A549 (cell line): ENCODE measurements around the gene KARS1. TPM values are rescaled to one million over a fixed set of nuclear protein-coding genes. Genes with fewer than 3 reads are reported as not detected.

ENCODE experiments used
- ATAC-seq, 2 experiments: fragments of 200-7000 bp in 1 of 2; fragments of >200 bp in 1 of 2; cut with Nextera tagmentation in 1 of 2; cut with Tn5 transposase in 1 of 2; 3 replicates each; pipeline versions ENCODE4 v1.8.0 to v1.9.1; 2018 to 2020; ENCODE audit warnings: mild to moderate bottlenecking in 1 of 2, moderate library complexity in 1 of 2
- CTCF ChIA-PET: fragments of 300-600 bp; sonication (Branson Sonifier 250); formaldehyde crosslinking; extraction: SDS; loops from one replicate; lab custom pipeline; 2021; ENCODE audit warnings: antibody characterized with exemption, inconsistent platforms; lab: Yijun Ruan, JAX
- POLR2A ChIA-PET: fragments of 350-600 bp; formaldehyde crosslinking; extraction: SDS; loops from one replicate; lab custom pipeline; 2021; ENCODE audit warnings: antibody characterized with exemption, inconsistent platforms; lab: Yijun Ruan, JAX
- DNase-seq, 2 experiments: peaks; one replicate each; pipeline versions ENCODE4 v3.0.0 to v3.0.0-alpha.2; 2011 to 2016; ENCODE audit warnings: low read depth in 1 of 2, low spot score in 1 of 2
- FAIRE-seq: peaks from 2 replicates; lab custom pipeline; 2011; peaks lifted over from hg19 to GRCh38; lab: Jason Lieb, UNC
- H3K27ac ChIP-seq, 2 experiments: fragments of >200 bp; sonication (Bioruptor Twin); formaldehyde crosslinking; 3 replicates each; pipeline ENCODE4 v1.5.1; 2016 to 2017
- H3K4me1 ChIP-seq: fragments of >200 bp; sonication (Bioruptor Twin); formaldehyde crosslinking; 3 replicates; pipeline ENCODE4 v1.6.1; 2016
- H3K4me2 ChIP-seq: fragments of >200 bp; sonication (Bioruptor Twin); formaldehyde crosslinking; 3 replicates; pipeline ENCODE4 v1.6.1; 2016
- H3K4me3 ChIP-seq: fragments of >200 bp; sonication (Bioruptor Twin); formaldehyde crosslinking; 3 replicates; pipeline ENCODE4 v1.5.1; 2016
- H3K9me3 ChIP-seq: fragments of >200 bp; sonication (Bioruptor Twin); formaldehyde crosslinking; 3 replicates; pipeline ENCODE4 v1.6.1; 2016
- BHLHE40 ChIP-seq: IDR thresholded peaks from 2 replicates; pipeline ENCODE4 v1.6.1; 2012; ENCODE audit warnings: low read depth, low read length, inconsistent platforms
- CEBPB ChIP-seq, 2 experiments: fragments of >200 bp in 1 of 2; sonication (Bioruptor Twin) in 1 of 2; formaldehyde crosslinking in 1 of 2; IDR thresholded peaks; 2 replicates each; pipeline ENCODE4 v1.6.1; 2012 to 2016
- CHD2 ChIP-seq: fragments of 150-350 bp; IDR thresholded peaks from 2 replicates; pipeline ENCODE4 v1.6.1; 2014; ENCODE audit warnings: low read length; ENCODE audit not compliant: partially characterized antibody
- CTCF ChIP-seq: fragments of >200 bp; sonication (Bioruptor Twin); formaldehyde crosslinking; IDR thresholded peaks from 3 replicates; pipeline ENCODE4 v1.5.1; 2016
- EHF ChIP-seq: fragments of 250-450 bp; sonication (Bioruptor Pico); IDR thresholded peaks from 2 replicates; pipeline ENCODE4 v1.5.0; 2020; ENCODE audit warnings: mild to moderate bottlenecking
- EHMT2 ChIP-seq: fragments of 200-600 bp; sonication (generic); IDR thresholded peaks from 2 replicates; pipeline ENCODE4 v1.6.1; 2016; ENCODE audit warnings: antibody characterized with exemption, low read depth, mild to moderate bottlenecking, moderate library complexity
- GATA3 ChIP-seq: IDR thresholded peaks from 2 replicates; pipeline ENCODE4 v1.6.1; 2012; ENCODE audit warnings: borderline replicate concordance
- HDAC2 ChIP-seq: fragments of 200-600 bp; sonication (generic); IDR thresholded peaks from 2 replicates; pipeline ENCODE4 v1.6.1; 2016
- HEYL ChIP-seq: fragments of 250-450 bp; sonication (Bioruptor Pico); IDR thresholded peaks from 2 replicates; pipeline ENCODE4 v1.8.0; 2021; ENCODE audit warnings: mild to moderate bottlenecking, moderate library complexity
- HOXA7 ChIP-seq: fragments of 250-450 bp; sonication (Bioruptor Pico); IDR thresholded peaks from 2 replicates; pipeline ENCODE4 v1.5.0; 2020; ENCODE audit warnings: mild to moderate bottlenecking, moderate library complexity
- JUN ChIP-seq, 2 experiments: fragments of >200 bp; sonication (Bioruptor Twin); formaldehyde crosslinking; IDR thresholded peaks; 2 replicates in 1 of 2; 3 replicates in 1 of 2; pipeline ENCODE4 v1.6.1; 2016 to 2017
- JUNB ChIP-seq: fragments of >200 bp; sonication (Bioruptor Twin); formaldehyde crosslinking; IDR thresholded peaks from 2 replicates; pipeline ENCODE4 v1.6.1; 2016
- MAZ ChIP-seq: fragments of 150-350 bp; IDR thresholded peaks from 2 replicates; pipeline ENCODE4 v1.6.1; 2014; ENCODE audit warnings: antibody characterized with exemption, low read depth, low read length, borderline replicate concordance
- MYC ChIP-seq: IDR thresholded peaks from 2 replicates; pipeline ENCODE4 v1.6.1; 2012; ENCODE audit warnings: mild to moderate bottlenecking, inconsistent platforms, low read length, improper control_type of control experiment, borderline replicate concordance
- NFE2L2 ChIP-seq: fragments of 150-350 bp; conservative IDR thresholded peaks from 2 replicates; pipeline ENCODE4 v1.6.1; 2014; ENCODE audit warnings: low read length
- NR3C1 ChIP-seq: fragments of >200 bp; sonication (Bioruptor Twin); formaldehyde crosslinking; IDR thresholded peaks from 3 replicates; pipeline ENCODE4 v1.6.1; 2017
- PHF8 ChIP-seq: fragments of 200-600 bp; sonication (generic); IDR thresholded peaks from 2 replicates; pipeline ENCODE4 v1.6.1; 2016; ENCODE audit warnings: low read depth, mild to moderate bottlenecking, antibody characterized with exemption, moderate library complexity, borderline replicate concordance
- POLR2A ChIP-seq: IDR thresholded peaks from 2 replicates; pipeline ENCODE4 v1.6.1; 2012; ENCODE audit warnings: mild to moderate bottlenecking, low read length
- RAD21 ChIP-seq, 2 experiments: fragments of >200 bp in 1 of 2; sonication (Bioruptor Twin) in 1 of 2; formaldehyde crosslinking in 1 of 2; IDR thresholded peaks in 1 of 2; conservative IDR thresholded peaks in 1 of 2; 2 replicates in 1 of 2; 3 replicates in 1 of 2; pipeline ENCODE4 v1.6.1; 2012 to 2018; ENCODE audit warnings: inconsistent platforms in 1 of 2
- RARB ChIP-seq: fragments of 250-450 bp; sonication (Bioruptor Pico); IDR thresholded peaks from 2 replicates; pipeline ENCODE4 v1.8.0; 2021; ENCODE audit warnings: mild to moderate bottlenecking, moderate library complexity
- RCOR1 ChIP-seq: fragments of 150-350 bp; IDR thresholded peaks from 2 replicates; pipeline ENCODE4 v1.6.1; 2014; ENCODE audit warnings: antibody characterized with exemption, low read length, low read depth
- REST ChIP-seq: fragments of 200-600 bp; sonication (generic); IDR thresholded peaks from 2 replicates; pipeline ENCODE4 v1.6.1; 2016; ENCODE audit warnings: antibody characterized with exemption, mild to moderate bottlenecking, moderate library complexity
- RFX5 ChIP-seq: fragments of 450-650 bp; IDR thresholded peaks from 2 replicates; pipeline ENCODE4 v1.7.1; 2014; ENCODE audit warnings: antibody characterized with exemption, mild to moderate bottlenecking, moderate library complexity
- SMC3 ChIP-seq: fragments of >200 bp; sonication (Bioruptor Twin); formaldehyde crosslinking; IDR thresholded peaks from 3 replicates; pipeline ENCODE4 v1.6.1; 2018; ENCODE audit warnings: inconsistent platforms
- SREBF2 ChIP-seq: fragments of 450-650 bp; IDR thresholded peaks from 2 replicates; pipeline ENCODE4 v1.6.1; 2014; ENCODE audit warnings: mild to moderate bottlenecking, moderate library complexity
- USF2 ChIP-seq: fragments of 450-650 bp; IDR thresholded peaks from 2 replicates; pipeline ENCODE4 v1.6.1; 2014; ENCODE audit warnings: antibody characterized with exemption
- ZFP36 ChIP-seq: fragments of 450-650 bp; IDR thresholded peaks from 2 replicates; pipeline ENCODE4 v1.6.1; 2014; ENCODE audit warnings: borderline replicate concordance; ENCODE audit not compliant: partially characterized antibody
- ZNF302 ChIP-seq: fragments of 250-450 bp; sonication (Bioruptor Pico); IDR thresholded peaks from 2 replicates; pipeline ENCODE4 v1.9.0; 2021; ENCODE audit warnings: inconsistent platforms, mild to moderate bottlenecking, moderate library complexity
- WGBS: methylation state at CpG from one replicate; pipeline ENCODE4 v1.1.6; 2017; ENCODE audit errors: missing lambda C conversion rate; 5-methylcytosine and 5-hydroxymethylcytosine counted together
- polyA plus RNA-seq, 4 experiments: library from polyadenylated mRNA; depleted of rRNA in 3 of 4; stranded (reverse); fragments of >200 nt; fragmentation: RNase III in 1 of 4; extraction: RNeasy Plus Mini Kit Qiagen cat#74134 plus additional on column Dnase treatment in 1 of 4; gene quantifications; 2 replicates in 3 of 4; 3 replicates in 1 of 4; pipeline ENCODE4 v1.2.3, GENCODE V29; 2011 to 2017
- TF ChIP-seq, protein P1 (sequence below): fragments of >200 bp; sonication (Bioruptor Twin); formaldehyde crosslinking; IDR thresholded peaks from 3 replicates; pipeline ENCODE4 v1.6.1; 2016
- TF ChIP-seq, protein P2 (sequence below): fragments of 150-350 bp; IDR thresholded peaks from 2 replicates; pipeline ENCODE4 v1.6.1; 2014; ENCODE audit warnings: low read depth, mild to moderate bottlenecking, low read length

Gene KARS1
- polyA plus RNA-seq, 2 of the 4 experiments (the other 2 are of a cell fraction) = 146 to 211 TPM

- H3K4me2 ChIP-seq = no peak overlapping the region
- no peak for DNase-seq
- no peaks in the 10 kb centered on the region for H3K9me3 ChIP-seq
- no peak overlapping the region for H3K27ac ChIP-seq
- no peak for ATAC-seq
- no peak for FAIRE-seq
- ChIA-PET POLR2A (no interaction called here), CTCF (interaction anchor here (1.0 to 1.3 kb wide), 3 partner anchors 12 to 27 kb away, joined by 3 to 4 read pairs (median 4); partner anchors contain the start of gene GABARAPL2)
- H3K4me1 ChIP-seq = peaks cover 10% of the 10 kb centered on the region; the same call in 2 of the 3 replicates
- no peak overlapping the region for H3K4me3 ChIP-seq
- 90% methylated on average over 8 of the region's 8 CpGs for WGBS
- TF ChIP-seq RFX5 = no peak
- TF ChIP-seq NFE2L2 = no peak
- TF ChIP-seq HDAC2 = no peak
- no peak for TF ChIP-seq ZNF302
- TF ChIP-seq ZFP36 = no peak
- no peak for TF ChIP-seq JUN (IDR thresholded peaks at IDR 0.05)
- TF ChIP-seq BHLHE40 = no peak
- TF ChIP-seq, protein P1, sequence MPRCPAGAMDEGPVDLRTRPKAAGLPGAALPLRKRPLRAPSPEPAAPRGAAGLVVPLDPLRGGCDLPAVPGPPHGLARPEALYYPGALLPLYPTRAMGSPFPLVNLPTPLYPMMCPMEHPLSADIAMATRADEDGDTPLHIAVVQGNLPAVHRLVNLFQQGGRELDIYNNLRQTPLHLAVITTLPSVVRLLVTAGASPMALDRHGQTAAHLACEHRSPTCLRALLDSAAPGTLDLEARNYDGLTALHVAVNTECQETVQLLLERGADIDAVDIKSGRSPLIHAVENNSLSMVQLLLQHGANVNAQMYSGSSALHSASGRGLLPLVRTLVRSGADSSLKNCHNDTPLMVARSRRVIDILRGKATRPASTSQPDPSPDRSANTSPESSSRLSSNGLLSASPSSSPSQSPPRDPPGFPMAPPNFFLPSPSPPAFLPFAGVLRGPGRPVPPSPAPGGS = no peak
- TF ChIP-seq NR3C1 = no peak
- no peak for TF ChIP-seq CEBPB (IDR thresholded peaks at IDR 0.05)
- TF ChIP-seq MAZ = no peak
- TF ChIP-seq JUNB = no peak
- TF ChIP-seq RAD21 (conservative IDR thresholded peaks at IDR 0.05 in 1 of 2, IDR thresholded peaks at IDR 0.05 in 1 of 2) = no peak
Observed at GRCh38 chr16:75590920-75591843, 56.3 kb downstream of the KARS1 start.

- no peak overlapping the region for H3K4me2 ChIP-seq
- no peak for DNase-seq
- H3K4me3 ChIP-seq = no peak overlapping the region
- ChIA-PET POLR2A (no interaction called here), CTCF (interaction anchor here (0.9 kb wide), 1 partner anchor 117 kb away, joined by 3 read pairs; no protein-coding TSS in a partner anchor)
- 93% methylated on average over 3 of the region's 3 CpGs for WGBS
- TF ChIP-seq HOXA7 (CRISPR knock-in tag) (no peak), POLR2A (no peak), CHD2 (no peak), SMC3 (no peak), HEYL (CRISPR knock-in tag) (no peak), USF2 (no peak), CTCF (no peak), REST (no peak), MYC (no peak), GATA3 (no peak), SREBF2 (no peak), EHMT2 (no peak), RAD21 (conservative IDR thresholded peaks at IDR 0.05 in 1 of 2, IDR thresholded peaks at IDR 0.05 in 1 of 2) (no peak), ZFP36 (no peak), PHF8 (no peak), EHF (CRISPR knock-in tag) (no peak), RARB (CRISPR knock-in tag) (no peak), RCOR1 (no peak)
- TF ChIP-seq, protein P2, sequence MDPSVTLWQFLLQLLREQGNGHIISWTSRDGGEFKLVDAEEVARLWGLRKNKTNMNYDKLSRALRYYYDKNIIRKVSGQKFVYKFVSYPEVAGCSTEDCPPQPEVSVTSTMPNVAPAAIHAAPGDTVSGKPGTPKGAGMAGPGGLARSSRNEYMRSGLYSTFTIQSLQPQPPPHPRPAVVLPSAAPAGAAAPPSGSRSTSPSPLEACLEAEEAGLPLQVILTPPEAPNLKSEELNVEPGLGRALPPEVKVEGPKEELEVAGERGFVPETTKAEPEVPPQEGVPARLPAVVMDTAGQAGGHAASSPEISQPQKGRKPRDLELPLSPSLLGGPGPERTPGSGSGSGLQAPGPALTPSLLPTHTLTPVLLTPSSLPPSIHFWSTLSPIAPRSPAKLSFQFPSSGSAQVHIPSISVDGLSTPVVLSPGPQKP = no peak
- H3K27ac ChIP-seq = no peak overlapping the region
- no peaks in the 10 kb centered on the region for H3K9me3 ChIP-seq
- H3K4me1 ChIP-seq = peaks cover 3% of the 10 kb centered on the region; the same call in 2 of the 3 replicates
- no peak for FAIRE-seq
- no peak for ATAC-seq
Observed at GRCh38 chr16:75589306-75589705, 58.2 kb downstream of the KARS1 start.
